Activated CD4-positive, alpha-beta T cell treated with anti-CD3 and anti-CD28 coated beads for 4 hours (primary cell): ENCODE results near the gene AHCYL1.

ENCODE experiments used
- DNase-seq, 2 donors: peaks; one replicate each; pipeline ENCODE4 v3.0.0-alpha.2; 2020

Gene AHCYL1

DNA sequence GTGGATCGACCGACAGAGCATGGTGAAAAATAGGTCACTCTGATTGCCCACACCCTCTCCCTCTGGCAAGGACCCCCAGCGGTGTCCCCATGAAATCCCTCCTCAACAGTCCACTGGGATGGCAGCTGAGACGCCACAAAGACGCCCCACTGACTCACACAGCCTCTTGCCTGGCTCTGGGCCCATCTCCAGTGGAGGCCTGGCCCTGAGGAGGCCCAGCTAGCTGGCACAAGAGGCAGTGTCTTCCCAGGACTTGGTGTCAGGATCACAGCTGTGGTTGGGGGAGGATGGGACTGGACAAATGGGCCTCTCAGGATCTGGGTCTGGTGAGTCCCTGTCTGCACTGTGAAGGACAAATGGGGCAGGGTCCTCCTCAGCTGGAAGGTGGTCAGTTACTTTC, 81.3 kb downstream of the AHCYL1 start:
- no peak for DNase-seq

DNA sequence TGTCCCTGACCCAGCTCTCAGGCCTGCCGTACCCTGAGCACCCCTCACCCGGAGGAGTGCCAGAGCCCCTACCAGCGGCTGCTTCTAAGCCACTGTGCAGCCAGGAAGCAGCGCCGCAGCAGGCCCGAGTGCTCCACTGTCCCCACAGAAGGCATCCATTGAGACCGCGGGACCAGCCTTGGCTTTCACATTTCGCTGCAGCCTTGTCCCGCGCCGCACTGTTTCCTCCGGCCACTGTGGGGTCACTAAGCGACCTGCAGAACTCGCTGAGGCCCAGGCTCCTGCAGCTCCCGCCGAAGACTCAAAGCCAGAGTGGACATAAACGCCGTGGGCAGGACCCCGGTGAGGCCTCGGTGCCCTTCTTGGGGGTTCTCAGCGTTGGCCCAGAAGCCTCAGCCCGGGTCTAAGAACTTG, 82.9 kb downstream of the AHCYL1 start:
- DNase-seq, result no peak

DNA sequence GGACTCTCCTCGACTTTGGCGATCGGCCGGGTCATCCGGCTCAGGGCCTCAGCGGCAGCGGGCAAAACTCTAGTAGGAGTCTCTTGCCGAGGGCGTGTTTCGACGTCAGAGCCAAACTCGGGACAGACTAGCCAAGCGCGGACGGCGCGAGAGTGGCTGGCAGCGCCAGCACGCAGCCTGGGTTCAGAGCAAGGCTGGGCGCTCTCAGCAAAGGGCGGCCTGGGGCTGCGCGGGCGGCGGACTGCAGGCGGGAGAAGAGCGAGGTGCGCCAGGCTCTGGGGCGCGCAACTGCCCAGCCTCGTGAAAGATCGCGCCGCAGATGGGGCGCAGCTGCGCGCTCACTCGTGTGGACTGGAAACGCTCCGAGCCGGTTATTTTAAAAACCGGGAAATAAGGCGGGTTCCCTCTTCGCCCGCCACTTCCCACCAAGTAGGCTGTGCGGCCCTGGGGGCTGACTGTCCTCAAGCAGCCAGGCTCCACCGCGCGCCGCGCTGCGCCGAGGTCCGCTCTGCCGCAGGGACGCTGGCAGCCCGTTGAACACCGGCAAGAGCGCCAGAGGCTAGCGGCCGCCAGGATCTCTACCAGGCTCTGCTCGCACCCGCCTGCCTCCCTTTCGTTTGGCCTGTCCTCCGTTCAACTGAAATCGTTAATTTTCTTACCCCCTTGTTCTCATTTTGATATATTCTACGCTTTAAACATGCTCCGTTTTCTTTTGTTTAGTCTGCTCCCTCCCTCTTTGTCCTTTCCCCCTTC, 83.5 kb downstream of the AHCYL1 start:
- no peak for DNase-seq

DNA sequence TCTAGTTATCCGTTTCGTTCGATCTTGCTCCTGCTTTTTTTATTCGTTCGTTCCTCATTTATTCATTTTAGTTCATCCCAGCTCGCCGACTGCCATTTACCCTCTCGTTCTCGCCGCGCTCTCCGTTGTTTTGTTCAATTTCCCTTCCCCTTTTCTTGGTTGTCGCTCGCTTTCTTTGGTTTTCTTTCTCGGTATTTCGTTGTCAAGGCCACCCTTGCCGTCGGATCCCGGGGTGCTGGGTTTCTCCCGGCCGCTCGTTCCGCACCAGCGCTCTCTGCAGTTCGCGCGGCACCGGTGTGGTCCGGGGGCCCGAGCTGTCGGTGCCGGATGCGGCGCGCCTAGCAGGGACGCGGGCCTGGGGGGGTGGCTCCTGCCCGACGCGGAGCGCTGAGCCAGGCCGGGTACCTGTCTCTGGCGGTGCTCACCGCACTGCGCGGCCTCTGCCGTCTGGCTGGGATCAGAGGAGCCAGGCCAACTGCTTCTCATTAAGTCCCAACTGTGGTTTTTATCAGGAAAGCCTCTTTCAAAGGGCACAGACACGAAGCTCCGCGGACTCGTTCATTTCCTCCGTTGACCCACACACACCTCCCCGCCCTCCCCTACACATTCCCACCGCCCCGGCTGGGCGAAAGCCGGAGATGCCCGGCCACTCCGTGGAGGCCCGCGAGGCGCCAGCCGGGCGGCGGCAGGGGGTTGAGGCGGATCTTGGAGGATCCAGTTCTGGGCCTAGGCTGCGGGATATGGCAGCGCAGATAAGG, 84.3 kb downstream of the AHCYL1 start:
- DNase-seq, result no peak

DNA sequence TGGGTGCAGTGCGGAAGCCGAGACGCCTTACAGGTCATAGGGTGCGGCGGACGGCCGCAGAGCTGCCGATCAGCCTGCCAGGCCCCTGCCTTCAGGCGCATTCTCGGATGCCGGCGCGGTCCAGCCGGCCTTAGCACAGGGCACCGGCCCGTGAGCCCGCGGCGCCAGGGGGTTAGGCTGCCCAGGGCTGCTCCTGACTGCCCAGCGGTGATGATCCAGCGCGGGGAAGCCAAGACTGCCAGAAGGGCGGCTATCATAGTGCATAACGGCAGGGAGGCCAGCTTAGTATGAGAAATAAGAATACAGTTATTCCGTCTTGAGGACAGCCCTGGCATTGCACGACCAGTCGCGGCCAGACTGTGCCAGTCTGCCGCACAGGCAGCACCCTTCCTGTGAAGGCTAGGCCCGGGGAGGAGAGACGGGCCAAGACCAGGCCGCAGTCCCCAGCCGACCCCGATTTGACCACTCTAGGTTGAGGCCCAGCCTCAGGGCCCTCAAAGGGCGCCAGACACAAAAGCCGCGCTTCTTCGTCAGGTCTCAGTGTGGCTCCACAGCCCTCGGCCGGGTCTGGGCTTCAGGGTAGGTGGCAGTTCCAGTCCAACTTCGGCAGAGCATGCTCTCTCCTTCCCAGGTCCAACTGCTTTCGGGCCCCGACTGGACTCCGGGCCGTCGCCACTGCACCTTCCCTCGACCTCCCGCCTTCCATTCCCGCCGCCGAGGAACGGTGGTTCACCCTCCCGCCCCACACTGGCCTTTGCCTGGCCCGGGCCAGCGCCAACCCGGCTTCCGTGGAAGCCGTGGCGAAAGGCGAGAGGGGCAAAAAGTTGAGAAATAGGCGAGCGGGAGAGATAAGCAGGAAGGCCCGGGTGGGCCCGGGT, 85.1 kb downstream of the AHCYL1 start:
- DNase-seq, result no peak

DNA sequence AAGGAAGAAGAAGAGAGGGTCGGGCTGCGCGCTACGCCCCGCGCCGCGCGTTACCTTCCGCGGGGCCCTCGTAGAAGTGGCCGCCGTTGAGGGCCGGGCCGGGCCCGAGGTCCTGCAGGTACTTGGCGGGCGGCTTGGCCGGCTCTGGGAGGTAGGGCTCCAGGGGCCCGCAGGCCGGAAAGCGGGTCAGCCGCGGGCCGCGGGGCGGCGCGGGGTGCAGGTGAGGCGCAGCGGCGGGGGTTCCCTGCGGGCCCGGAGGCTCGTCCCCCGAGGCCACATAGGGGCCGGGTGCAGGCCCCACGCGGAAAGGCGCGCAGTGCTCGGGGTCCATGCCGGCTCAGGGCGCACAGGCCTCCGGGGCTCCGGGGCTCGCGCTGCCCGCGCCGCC, 85.7 kb downstream of the AHCYL1 start:
- no peak for DNase-seq

DNA sequence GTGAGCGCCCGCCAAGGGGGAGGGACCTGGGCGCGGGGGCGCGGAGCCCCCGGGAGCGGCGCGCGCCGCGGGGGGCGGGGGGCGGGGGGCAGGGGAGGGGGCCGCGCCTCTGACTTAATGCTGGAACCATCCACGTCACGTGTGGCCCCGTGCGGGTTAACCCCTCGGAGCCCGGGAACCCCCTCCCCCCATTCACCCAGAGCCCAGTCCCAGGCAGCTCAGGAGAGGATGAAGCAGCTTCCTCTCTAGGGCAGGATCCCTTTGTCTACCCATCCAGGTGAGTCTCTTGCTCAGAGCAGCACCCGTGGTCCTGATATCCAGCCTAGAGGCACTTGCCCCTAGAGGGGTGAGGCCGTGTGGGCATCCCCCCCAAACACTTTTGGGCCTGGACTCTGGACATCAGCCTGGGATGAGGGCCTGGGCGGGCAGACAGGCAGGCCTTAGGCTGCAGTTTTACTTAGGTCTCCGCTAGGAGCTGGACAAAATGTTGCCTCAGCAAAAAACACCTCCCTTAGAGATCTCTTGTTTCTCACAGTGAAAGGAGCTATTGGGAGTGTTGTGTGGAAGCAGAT, 86.2 kb downstream of the AHCYL1 start, which contains the start of gene ALX3:
Gene ALX3 (minus strand): TSS at position 2 of the 572 bp plus-strand sequence. CDS start 60 bp downstream, outside the sequence.
- DNase-seq, result no peak
